ENCODE measurements around the gene HES3. TPM values are rescaled to one million over a fixed set of nuclear protein-coding genes. Genes with fewer than 3 reads are reported as not detected.

The HES3 gene
- total RNA-seq, 4 donors from 2014 or later: not detected

DNA sequence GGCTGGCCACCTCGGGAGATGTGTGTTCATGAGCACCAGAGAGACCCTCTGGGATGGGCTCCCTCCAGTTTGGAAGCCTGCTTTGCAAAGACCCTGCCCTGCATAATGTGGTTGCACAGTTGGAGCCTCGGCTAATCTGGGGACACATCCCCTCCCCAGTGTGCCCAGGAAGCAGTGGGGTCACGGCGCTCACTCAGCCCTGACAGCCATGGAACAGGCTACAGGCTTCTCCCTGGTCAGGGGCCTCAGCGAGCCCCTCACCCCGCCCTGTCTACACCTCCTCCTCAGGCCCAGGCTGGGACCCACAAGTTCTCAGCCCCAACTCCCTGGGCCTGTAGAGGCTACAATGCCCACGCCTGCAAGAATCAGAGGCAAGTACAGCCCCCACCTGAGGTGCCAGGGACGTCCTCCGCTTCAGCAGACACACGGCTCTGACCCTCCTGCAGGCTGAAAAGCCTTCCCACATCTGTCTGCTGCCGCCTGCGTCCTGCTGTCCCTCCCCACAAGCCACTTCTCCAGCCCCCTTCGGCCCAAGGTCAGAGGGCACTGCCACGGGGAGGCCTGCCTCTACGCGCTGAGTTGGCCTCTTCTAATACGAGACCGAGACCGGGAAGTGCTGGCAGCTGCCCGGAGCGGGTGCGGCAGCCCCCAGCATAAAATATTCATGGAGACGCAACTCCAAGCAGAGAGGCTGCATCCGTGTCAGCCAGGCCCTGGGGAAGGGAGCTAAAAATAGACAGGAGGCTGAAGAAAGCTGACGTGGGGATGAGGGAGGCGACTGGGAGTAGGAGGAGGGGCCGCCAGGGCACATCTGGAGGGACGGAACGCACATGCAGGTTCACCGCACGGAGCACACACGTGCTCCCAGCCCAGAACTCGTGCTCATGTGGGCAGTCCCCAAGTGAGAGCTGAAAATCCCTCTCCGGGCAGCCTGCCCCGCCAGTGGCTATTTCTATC lies 32.1 kb downstream of the HES3 start:
- WGBS: 40% methylated on average over 31 of the region's 35 CpGs
- TF ChIP-seq POLR2AphosphoS5 (IDR thresholded peaks at IDR 0.05) (peak; percentile 33 to 70), EP300 (IDR thresholded peaks at IDR 0.05) (no peak)
- peak overlapping the region in 3 of 4 donors; percentile 6 to 39 (median 14) for H3K4me3 ChIP-seq
- no peaks in the 10 kb centered on the region for H3K9me3 ChIP-seq
- intact Hi-C loops (cut with DNase I): no loop called here
- no peaks in the 10 kb centered on the region for H3K27me3 ChIP-seq
- H3K27ac ChIP-seq (replicated peaks in 1 of 4): peak overlapping the region; percentile 65 to 79 (median 69)
- peaks cover 0 to 6% (median 0%) of the 10 kb centered on the region in 4 donors for H3K36me3 ChIP-seq
- H3K4me1 ChIP-seq: peaks cover 14 to 35% (median 25%) of the 10 kb centered on the region in 4 donors
- no peak for DNase-seq (ENCODE audit: extremely low spot score)

DNA sequence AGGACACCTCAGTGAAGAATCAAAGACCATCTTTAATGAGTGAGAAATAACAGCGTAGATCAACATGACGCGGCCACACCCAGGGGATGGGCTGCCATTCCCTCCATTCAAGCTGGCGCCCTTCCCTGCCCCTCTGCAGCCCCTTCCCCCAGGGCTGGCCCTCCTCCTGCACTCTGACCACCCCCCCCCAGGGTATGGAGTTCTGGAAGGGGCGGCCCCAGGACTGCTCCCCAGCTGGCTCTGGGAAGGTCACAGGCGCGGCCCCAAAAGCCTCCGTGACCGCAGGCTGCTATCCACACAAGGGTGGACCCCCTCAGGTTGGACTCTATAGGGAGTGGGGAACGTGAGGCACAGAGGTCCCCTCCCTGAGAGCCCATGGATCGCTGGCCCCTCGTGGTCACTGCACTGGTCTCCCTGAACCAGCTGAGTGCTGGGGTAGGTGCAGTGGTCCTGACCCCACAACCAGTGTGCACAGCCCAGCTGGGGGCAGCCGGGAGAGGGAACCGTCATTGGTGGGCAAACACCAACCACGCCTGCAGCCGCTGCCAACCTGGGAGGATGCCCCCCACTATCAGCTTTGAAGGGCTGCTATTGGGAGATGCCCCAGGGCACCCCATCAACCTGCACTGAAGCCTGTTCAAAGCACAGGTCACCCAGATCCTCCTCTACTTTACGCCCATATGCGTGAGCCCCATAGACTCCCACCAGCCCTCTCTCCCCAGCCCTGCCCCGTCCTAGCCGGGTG lies 33.0 kb downstream of the HES3 start:
- no peak overlapping the region for H3K4me3 ChIP-seq
- peaks cover 0 to 6% (median 0%) of the 10 kb centered on the region in 4 donors for H3K36me3 ChIP-seq
- 82% methylated on average over 14 of the region's 20 CpGs for WGBS
- DNase-seq (ENCODE audit: extremely low spot score): no peak
- intact Hi-C loops (cut with DNase I): no loop called here
- peaks cover 14 to 31% (median 22%) of the 10 kb centered on the region in 4 donors for H3K4me1 ChIP-seq
- H3K27ac ChIP-seq (replicated peaks in 1 of 4): peak overlapping the region in 3 of 4 donors; percentile 69 to 79 (median 69)
- TF ChIP-seq POLR2AphosphoS5 (IDR thresholded peaks at IDR 0.05) (no peak), POLR2A (IDR thresholded peaks at IDR 0.05; ENCODE audit: low read depth) (no peak), EP300 (IDR thresholded peaks at IDR 0.05) (no peak)
- TF ChIP-seq, protein P1, sequence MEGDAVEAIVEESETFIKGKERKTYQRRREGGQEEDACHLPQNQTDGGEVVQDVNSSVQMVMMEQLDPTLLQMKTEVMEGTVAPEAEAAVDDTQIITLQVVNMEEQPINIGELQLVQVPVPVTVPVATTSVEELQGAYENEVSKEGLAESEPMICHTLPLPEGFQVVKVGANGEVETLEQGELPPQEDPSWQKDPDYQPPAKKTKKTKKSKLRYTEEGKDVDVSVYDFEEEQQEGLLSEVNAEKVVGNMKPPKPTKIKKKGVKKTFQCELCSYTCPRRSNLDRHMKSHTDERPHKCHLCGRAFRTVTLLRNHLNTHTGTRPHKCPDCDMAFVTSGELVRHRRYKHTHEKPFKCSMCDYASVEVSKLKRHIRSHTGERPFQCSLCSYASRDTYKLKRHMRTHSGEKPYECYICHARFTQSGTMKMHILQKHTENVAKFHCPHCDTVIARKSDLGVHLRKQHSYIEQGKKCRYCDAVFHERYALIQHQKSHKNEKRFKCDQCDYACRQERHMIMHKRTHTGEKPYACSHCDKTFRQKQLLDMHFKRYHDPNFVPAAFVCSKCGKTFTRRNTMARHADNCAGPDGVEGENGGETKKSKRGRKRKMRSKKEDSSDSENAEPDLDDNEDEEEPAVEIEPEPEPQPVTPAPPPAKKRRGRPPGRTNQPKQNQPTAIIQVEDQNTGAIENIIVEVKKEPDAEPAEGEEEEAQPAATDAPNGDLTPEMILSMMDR (IDR thresholded peaks at IDR 0.05): no peak
- no peaks in the 10 kb centered on the region for H3K27me3 ChIP-seq
- H3K9me3 ChIP-seq: no peaks in the 10 kb centered on the region

DNA sequence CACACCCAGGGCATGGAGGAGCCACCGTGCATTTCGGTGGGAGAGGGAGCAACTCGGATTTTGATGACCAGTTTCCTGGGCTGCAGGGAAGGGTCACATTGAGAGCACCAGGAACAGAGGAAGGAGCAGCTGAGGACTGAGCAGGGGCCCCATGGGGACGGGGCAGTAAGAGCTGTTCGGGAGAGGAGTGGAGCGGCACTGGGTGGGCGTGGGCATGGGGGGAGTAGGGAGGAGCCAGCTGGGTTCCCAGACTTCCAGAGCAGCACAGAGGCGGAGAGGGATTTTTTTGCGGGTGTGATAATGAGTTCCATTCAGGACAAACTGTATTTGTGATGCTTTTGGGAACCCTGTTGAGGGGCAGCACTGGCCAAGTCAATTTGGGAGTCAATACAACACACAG lies 34.3 kb downstream of the HES3 start:
- DNase-seq (ENCODE audit: extremely low spot score): no peak

DNA sequence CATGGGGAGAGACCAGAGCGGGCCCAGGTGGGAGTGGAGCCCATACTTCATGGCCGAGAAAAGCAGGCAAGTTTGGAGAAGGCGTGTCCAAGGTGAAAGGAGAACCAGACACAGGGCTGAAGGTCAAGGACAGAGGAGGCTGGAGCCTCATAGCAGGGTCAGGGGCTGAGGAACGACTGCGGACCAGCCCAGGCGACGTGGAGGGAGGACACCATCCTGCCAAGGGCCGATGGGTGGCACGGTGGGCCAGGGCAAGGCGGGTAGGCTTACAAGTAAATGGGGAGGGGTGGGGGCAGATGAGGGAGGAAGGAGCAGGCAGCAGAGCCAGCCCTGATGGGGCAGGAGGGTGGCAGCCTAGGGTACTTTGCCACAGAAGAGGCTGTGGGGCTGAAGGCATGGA lies 35.1 kb downstream of the HES3 start:
- DNase-seq (ENCODE audit: extremely low spot score): no peak
- Histone ChIP-seq H3K36me3 (peaks cover 0 to 6% (median 0%) of the 10 kb centered on the region in 4 donors), H3K9me3 (no peaks in the 10 kb centered on the region), H3K27me3 (no peaks in the 10 kb centered on the region), H3K4me3 (no peak overlapping the region), H3K27ac (replicated peaks in 1 of 4) (no peak overlapping the region), H3K4me1 (peaks cover 14 to 19% (median 15%) of the 10 kb centered on the region in 4 donors)
- no peak for TF ChIP-seq EP300 (IDR thresholded peaks at IDR 0.05)
- no peak for TF ChIP-seq POLR2A (IDR thresholded peaks at IDR 0.05; ENCODE audit: low read depth)
- TF ChIP-seq, protein P1 (IDR thresholded peaks at IDR 0.05): no peak
- TF ChIP-seq POLR2AphosphoS5 (IDR thresholded peaks at IDR 0.05): no peak
- intact Hi-C loops (cut with DNase I): no loop called here
- WGBS: 95% methylated on average over 10 of the region's 10 CpGs

More for the DNA sequence above, 34.3 kb downstream of the HES3 start:
- Histone ChIP-seq H3K27me3 (no peaks in the 10 kb centered on the region), H3K27ac (replicated peaks in 1 of 4) (no peak overlapping the region), H3K4me1 (peaks cover 14 to 20% (median 17%) of the 10 kb centered on the region in 4 donors), H3K4me3 (no peak overlapping the region), H3K9me3 (no peaks in the 10 kb centered on the region), H3K36me3 (peaks cover 0 to 6% (median 0%) of the 10 kb centered on the region in 4 donors)
- TF ChIP-seq, protein P1 (IDR thresholded peaks at IDR 0.05): no peak
- TF ChIP-seq POLR2A (IDR thresholded peaks at IDR 0.05; ENCODE audit: low read depth): no peak
- TF ChIP-seq EP300 (IDR thresholded peaks at IDR 0.05): no peak
- TF ChIP-seq POLR2AphosphoS5 (IDR thresholded peaks at IDR 0.05): no peak
- intact Hi-C loops (cut with DNase I): no loop called here
- WGBS: 87% methylated on average over 8 of the region's 9 CpGs
